HG03095 (cell line): Measurements from ENCODE around the gene CPNE2.
"Not testable (repeated sequence)": the region's sequence is repeated elsewhere in the genome, so short reads cannot be mapped to it uniquely, and the experiment has no call there.

Experiments
- ATAC-seq: cut with Tn5 transposase; IDR thresholded peaks from one replicate; pipeline ENCODE4 v1.9.1; 2021; ENCODE audit warnings: moderate library complexity; ENCODE audit not compliant: unreplicated experiment

The CPNE2 gene

DNA sequence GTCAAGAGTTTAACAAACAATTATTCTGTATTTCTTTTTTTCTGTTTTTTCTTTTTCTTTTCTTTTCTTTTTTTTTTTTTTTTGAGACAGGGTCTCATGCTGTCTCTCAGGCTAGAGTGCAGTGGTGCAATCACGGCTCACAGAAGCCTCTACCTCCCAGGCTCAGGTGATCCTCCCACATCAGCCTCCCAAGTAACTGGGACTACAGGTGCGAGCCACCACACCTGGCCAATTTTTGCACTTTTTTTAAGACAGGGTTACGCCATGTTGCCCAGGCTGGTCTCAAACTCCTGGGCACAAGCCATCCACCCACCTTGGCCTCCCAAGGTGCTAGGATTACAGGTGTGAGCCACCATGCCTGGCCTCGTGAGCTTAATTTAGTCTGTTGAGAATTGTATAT lies 97.1 kb downstream of the CPNE2 start:
- ATAC-seq, result not testable (repeated sequence)

GRCh38 chr16:57190136-57190535 lies 97.8 kb downstream of the CPNE2 start:
- no peak for ATAC-seq

DNA sequence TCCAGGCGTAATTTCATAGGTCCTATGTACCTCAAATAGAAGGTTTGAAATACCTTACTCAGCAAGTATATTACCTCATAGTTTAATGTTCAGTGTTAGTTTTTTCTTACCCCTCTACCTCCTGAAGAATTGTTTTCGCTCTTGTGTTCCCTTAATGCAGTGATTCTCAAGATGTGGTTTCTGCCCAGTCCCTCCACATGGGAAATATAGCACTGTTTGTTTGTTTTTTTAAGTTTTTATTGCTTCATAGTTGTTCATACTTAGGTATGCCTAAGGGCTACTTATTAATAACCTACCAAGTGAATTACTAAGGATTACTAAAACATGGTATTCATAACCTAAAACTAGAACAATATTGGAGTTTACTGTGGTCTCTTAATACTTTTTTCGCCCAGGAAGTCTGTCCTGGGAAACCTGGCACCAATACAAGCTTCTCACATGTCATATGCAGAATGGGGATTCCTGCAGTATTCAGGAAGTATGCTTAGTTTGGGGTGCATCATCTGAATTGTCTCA lies 98.7 kb downstream of the CPNE2 start:
- no peak for ATAC-seq

- ATAC-seq, result no peak
Observed at GRCh38 chr16:57192146-57192545, 99.8 kb downstream of the CPNE2 start.

DNA sequence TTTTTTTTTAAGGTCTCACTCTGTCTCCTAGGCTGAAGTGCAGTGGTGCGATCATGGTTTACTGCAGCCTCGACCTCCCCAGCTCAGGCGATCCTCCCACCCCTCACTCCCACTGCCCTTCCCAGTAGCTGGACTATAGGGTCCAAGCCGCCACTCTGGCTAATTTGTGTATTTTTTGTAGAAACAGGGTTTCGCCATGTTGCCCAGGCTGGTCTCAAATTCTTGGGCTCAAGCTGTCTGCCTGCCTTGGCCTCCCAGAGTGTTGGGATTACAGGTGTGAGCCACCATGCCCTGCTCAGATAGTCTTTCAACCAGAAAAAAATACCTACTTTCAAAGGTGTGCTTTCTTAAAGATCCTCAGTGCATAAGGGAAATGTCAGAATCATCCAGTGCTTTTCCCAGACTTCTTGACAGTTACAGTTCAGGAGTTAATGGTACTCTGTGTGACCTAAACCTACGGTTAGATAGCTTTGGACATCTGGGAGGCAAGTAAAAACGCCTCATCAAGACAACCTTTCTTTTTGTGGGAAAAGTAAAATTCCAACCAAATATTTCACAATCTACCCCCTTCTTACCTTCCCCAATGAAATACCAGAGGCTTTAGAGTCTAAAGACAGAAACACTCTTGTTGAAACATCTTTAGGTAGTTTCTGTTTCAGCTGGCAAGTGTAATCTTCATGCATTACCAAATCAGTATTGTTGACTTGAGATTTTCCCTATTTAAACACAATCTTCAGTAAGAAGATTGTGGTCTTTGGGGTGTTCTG lies 100.5 kb downstream of the CPNE2 start:
- ATAC-seq, result no peak

GRCh38 chr16:57194512-57194911 lies 102.1 kb downstream of the CPNE2 start:
- ATAC-seq, result no peak

DNA sequence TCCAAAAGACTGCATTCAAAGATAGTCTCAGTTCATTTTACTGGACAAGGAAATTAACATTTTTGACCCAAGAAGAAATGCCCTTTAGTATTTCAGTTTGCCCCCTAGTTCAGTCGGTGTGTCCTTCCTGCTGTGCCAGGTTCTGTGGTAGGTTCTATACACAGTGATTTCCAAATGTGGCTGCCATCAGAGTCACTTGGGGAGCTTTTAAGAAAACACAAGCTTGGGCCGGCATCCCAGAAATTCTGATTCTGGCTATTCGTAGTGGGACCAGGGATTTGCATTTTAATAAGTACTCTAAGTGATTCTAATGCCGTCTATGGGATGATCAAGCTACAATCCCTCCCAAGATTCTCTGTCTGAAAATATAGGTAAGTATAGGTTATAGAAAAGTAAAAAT lies 103.9 kb downstream of the CPNE2 start:
- no peak for ATAC-seq

DNA sequence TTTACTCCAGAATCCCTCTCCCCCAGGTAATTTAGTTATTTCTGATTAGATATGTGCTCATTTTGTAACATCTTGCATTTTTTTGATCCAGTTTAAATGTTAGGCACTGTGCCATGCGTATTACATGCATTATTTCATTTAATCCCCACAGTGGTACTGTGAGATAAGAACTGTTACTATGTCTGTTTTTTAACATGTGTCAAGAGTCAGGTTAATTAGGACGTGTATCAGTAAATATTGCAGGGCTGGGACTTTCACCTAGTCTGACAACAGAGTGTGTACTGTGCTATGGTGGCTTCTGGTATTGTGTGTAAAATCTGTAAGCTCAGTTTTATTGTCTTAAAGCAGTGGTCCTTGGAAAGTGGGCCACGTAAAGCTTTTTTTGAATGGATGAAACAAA lies 104.4 kb downstream of the CPNE2 start:
- no peak for ATAC-seq
